Transverse colon (tissue), 4 donors: ENCODE data around the gene SERTAD3. TPM values are rescaled to one million over a fixed set of nuclear protein-coding genes. Genes with fewer than 3 reads are reported as not detected.
"Not testable (repeated sequence)": the region's sequence is repeated elsewhere in the genome, so short reads cannot be mapped to it uniquely, and the experiment has no call there.

Experiments used
- DNase-seq: peaks from one replicate; pipeline ENCODE4 v3.0.0-alpha.2; 2019
- H3K27ac ChIP-seq, 4 donors: fragments of 200-600 bp; sonication (generic); 2 replicates each; pipeline ENCODE4 v1.5.1; 2016 to 2018; ENCODE audit warnings: inconsistent platforms in 4 of 4
- H3K27me3 ChIP-seq: fragments of 200-600 bp; sonication (generic); 2 replicates; pipeline ENCODE4 v1.5.1; 2017; ENCODE audit warnings: inconsistent platforms
- H3K36me3 ChIP-seq, 4 donors: fragments of 200-600 bp; sonication (generic); 2 replicates each; pipeline ENCODE4 v1.5.1; 2017 to 2019; ENCODE audit warnings: inconsistent platforms in 4 of 4
- H3K4me1 ChIP-seq, 4 donors: fragments of 200-600 bp; sonication (generic); 2 replicates each; pipeline ENCODE4 v1.5.1; 2017 to 2020; ENCODE audit warnings: inconsistent platforms in 4 of 4
- H3K4me3 ChIP-seq, 4 donors: fragments of 200-600 bp; sonication (generic); 1 replicate in 1 of 4; 2 replicates in 3 of 4; pipeline versions ENCODE4 v1.5.1 to v1.6.1; 2017 to 2019; ENCODE audit warnings: inconsistent platforms in 4 of 4
- H3K9me3 ChIP-seq, 2 donors: fragments of 200-600 bp; sonication (generic); 2 replicates each; pipeline ENCODE4 v1.5.1; 2017 to 2019; ENCODE audit warnings: inconsistent platforms in 2 of 2
- EP300 ChIP-seq: sonication (generic); formaldehyde crosslinking; IDR thresholded peaks from one replicate; pipeline ENCODE4 v1.6.1; 2017; ENCODE audit warnings: antibody characterized with exemption, low read depth
- POLR2A ChIP-seq: fragments of 450-650 bp; IDR thresholded peaks from one replicate; pipeline ENCODE4 v1.6.1; 2016; ENCODE audit warnings: antibody characterized with exemption, mild to moderate bottlenecking, moderate library complexity
- POLR2AphosphoS5 ChIP-seq, 3 donors: sonication (generic); formaldehyde crosslinking; IDR thresholded peaks; one replicate each; pipeline ENCODE4 v1.6.1; 2016; ENCODE audit warnings: antibody characterized with exemption in 3 of 3
- WGBS, 2 donors: methylation state at CpG; one replicate each; pipeline ENCODE4 v1.1.5; 2018; ENCODE audit warnings: low coverage in 1 of 2; 5-methylcytosine and 5-hydroxymethylcytosine counted together
- in situ Hi-C, 4 donors: fragments of 200-750 bp; cut with MboI; loops; one replicate each; pipeline versions ENCODE4 v1.15.0 to v1.15.1; 2017; ENCODE audit warnings: low sequenced_read_pairs in 3 of 4, low pct_ligation_motif_present in 1 of 4, low pct_unique_long_range_greater_than_20kb in 1 of 4
- intact Hi-C: fragments of 100-400 bp; cut with DNase I; formaldehyde crosslinking; loops from one replicate; pipeline ENCODE4 v1.15.1; 2023; ENCODE audit warnings: low total_unique reads
- total RNA-seq, 4 donors: library from RNA; depleted of rRNA; stranded (reverse); fragments of >200 nt; gene quantifications; one replicate each; pipeline ENCODE4 v1.1.0, GENCODE V29; 2016
- TF ChIP-seq, protein P1 (sequence below), 5 experiments: fragments of 200-600 bp in 3 of 5; fragments of 450-650 bp in 2 of 5; sonication (generic) in 3 of 5; IDR thresholded peaks; 1 replicate in 2 of 5; 2 replicates in 3 of 5; pipeline ENCODE4 v1.5.1; 2016 to 2017; ENCODE audit warnings: antibody characterized with exemption in 5 of 5, inconsistent platforms in 3 of 5, mild to moderate bottlenecking in 2 of 5, moderate library complexity in 1 of 5

Gene SERTAD3
- total RNA-seq, 4 donors from 2014 or later, result 14.1 to 31.0 (median 22.2) TPM

- Histone ChIP-seq H3K27me3 (no peaks in the 10 kb centered on the region), H3K9me3 (no peaks in the 10 kb centered on the region), H3K36me3 (peaks cover 0 to 21% (median 9%) of the 10 kb centered on the region in 4 donors), H3K4me3 (peak overlapping the region; percentile 30 to 98 (median 70)), H3K27ac (peak overlapping the region; percentile 95 to 99 (median 98)), H3K4me1 (peaks cover 9 to 41% (median 24%) of the 10 kb centered on the region in 4 donors)
- in situ Hi-C loops, result no loop called here
- intact Hi-C loops, result loop anchor here (1.0 kb wide), 1 partner anchor 17 kb away; the partner anchor contains the start of gene SERTAD1
- 18 to 35% methylated on average over 6 to 22 of the region's 22 CpGs for WGBS, 2 donors
- peak; percentile 26 for DNase-seq
- TF ChIP-seq, protein P1, sequence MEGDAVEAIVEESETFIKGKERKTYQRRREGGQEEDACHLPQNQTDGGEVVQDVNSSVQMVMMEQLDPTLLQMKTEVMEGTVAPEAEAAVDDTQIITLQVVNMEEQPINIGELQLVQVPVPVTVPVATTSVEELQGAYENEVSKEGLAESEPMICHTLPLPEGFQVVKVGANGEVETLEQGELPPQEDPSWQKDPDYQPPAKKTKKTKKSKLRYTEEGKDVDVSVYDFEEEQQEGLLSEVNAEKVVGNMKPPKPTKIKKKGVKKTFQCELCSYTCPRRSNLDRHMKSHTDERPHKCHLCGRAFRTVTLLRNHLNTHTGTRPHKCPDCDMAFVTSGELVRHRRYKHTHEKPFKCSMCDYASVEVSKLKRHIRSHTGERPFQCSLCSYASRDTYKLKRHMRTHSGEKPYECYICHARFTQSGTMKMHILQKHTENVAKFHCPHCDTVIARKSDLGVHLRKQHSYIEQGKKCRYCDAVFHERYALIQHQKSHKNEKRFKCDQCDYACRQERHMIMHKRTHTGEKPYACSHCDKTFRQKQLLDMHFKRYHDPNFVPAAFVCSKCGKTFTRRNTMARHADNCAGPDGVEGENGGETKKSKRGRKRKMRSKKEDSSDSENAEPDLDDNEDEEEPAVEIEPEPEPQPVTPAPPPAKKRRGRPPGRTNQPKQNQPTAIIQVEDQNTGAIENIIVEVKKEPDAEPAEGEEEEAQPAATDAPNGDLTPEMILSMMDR (IDR thresholded peaks at IDR 0.05), result no peak
- no peak for TF ChIP-seq POLR2AphosphoS5 (IDR thresholded peaks at IDR 0.05)
- TF ChIP-seq EP300, result no peak
- no peak for TF ChIP-seq POLR2A
Observed at GRCh38 chr19:40442328-40443130, 1.6 kb downstream of the SERTAD3 start.

- DNase-seq, result no peak
- H3K27me3 ChIP-seq, result no peaks in the 10 kb centered on the region
- 60 to 82% methylated on average over 3 to 11 of the region's 11 CpGs for WGBS, 2 donors
- TF ChIP-seq EP300 (no peak), POLR2AphosphoS5 (IDR thresholded peaks at IDR 0.05) (no peak), POLR2A (no peak)
- TF ChIP-seq, protein P1 (IDR thresholded peaks at IDR 0.05), result no peak
- H3K36me3 ChIP-seq, result peaks cover 0 to 21% (median 9%) of the 10 kb centered on the region in 4 donors
- in situ Hi-C loops (no loop called here), intact Hi-C loops (no loop called here)
- peak overlapping the region in 1 of 4 donors; percentile 68 for H3K4me3 ChIP-seq
- peak overlapping the region; percentile 95 to 99 (median 98) for H3K27ac ChIP-seq
- H3K9me3 ChIP-seq, result no peaks in the 10 kb centered on the region
- H3K4me1 ChIP-seq, result peaks cover 9 to 41% (median 24%) of the 10 kb centered on the region in 4 donors
Observed at GRCh38 chr19:40441719-40442253, 2.3 kb downstream of the SERTAD3 start.

- Histone ChIP-seq H3K9me3 (no peaks in the 10 kb centered on the region), H3K36me3 (peaks cover 0 to 21% (median 9%) of the 10 kb centered on the region in 4 donors), H3K27ac (no peak overlapping the region), H3K27me3 (no peaks in the 10 kb centered on the region), H3K4me3 (no peak overlapping the region), H3K4me1 (peaks cover 10 to 40% (median 26%) of the 10 kb centered on the region in 4 donors)
- 99 to 100% methylated on average over 3 of the region's 3 CpGs for WGBS, 2 donors
- no peak for DNase-seq
- in situ Hi-C loops (no loop called here), intact Hi-C loops (no loop called here)
- TF ChIP-seq EP300, result no peak
Observed at GRCh38 chr19:40438284-40438683, 5.9 kb downstream of the SERTAD3 start.

DNA sequence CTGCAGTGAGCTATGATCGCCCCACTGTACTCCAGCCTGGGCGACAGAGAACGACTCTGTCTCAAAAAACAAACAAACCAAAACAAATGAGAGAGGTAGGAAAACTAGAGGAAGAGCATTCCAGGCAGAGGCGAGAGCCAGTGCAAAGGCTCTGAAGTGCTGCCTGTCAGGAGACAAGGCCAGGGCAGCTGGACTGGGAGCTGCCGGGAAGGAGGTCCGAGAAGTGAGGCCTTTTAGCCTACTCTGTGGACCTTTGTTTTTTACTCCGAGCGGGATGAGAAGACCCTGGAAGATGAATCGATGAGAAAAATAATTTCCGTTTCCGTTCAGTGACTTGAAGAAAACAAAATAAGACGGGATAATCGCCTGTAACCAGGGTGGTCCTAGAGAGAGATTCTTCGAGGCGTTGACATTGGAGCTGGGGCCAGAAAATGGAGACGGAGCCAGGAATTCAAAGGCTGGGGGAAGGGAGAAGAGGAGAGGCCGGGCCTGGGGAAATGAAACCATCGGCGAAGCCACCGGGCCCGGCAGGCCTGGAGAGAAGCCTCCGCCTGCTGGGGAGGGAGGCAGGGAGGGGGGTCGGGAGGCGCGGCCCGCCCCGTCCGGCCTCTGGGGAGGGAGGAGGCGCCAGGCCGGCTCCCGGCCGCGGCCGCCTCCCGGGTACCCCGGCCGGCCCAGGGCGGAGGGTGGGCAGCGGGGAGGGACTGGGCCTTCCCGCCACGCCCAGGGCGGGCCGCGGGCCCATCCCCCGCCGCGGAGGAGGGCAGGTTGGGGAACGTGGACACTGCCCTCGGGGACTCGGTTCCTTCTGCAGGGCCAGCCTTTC, 10.5 kb downstream of the SERTAD3 start:
- Histone ChIP-seq H3K4me3 (peak overlapping the region; percentile 22 to 54 (median 34)), H3K4me1 (peaks cover 12 to 31% (median 23%) of the 10 kb centered on the region in 4 donors), H3K36me3 (no peaks in the 10 kb centered on the region), H3K27ac (peak overlapping the region; percentile 93 to 97 (median 96)), H3K9me3 (no peaks in the 10 kb centered on the region), H3K27me3 (no peaks in the 10 kb centered on the region)
- intact Hi-C loops, result no loop called here
- in situ Hi-C loops, result no loop called here
- DNase-seq, result peak; percentile 92
- 6 to 12% methylated on average over 17 to 24 of the region's 50 CpGs for WGBS, 2 donors
- peak; percentile 77 for TF ChIP-seq POLR2A
- peak; percentile 51 to 77 (median 69) for TF ChIP-seq POLR2AphosphoS5 (IDR thresholded peaks at IDR 0.05)
- TF ChIP-seq, protein P1 (IDR thresholded peaks at IDR 0.05), result no peak

DNA sequence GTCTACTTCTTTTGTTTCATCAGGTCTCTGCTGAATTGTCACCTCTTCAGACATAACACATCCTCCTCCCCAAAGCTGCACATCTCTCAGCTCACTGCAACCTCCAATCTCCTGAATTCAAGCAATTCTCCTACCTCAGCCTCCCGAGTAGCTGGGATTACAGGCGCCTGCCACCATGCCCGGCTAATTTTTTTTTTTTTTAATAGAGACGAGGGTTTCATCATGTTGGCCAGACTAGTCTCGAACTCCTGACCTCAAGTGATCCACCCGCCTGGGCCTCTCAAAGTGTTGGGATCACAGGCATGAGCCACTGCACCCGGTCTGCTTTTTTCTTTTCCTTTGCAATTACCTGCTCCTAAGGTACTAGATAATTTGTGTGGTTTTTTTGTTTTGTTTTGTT, 11.4 kb downstream of the SERTAD3 start:
- H3K9me3 ChIP-seq, H3K36me3 ChIP-seq, intact Hi-C loops, DNase-seq, H3K27me3 ChIP-seq, in situ Hi-C loops: not testable (repeated sequence)
- H3K4me1 ChIP-seq, result peaks cover 12 to 31% (median 23%) of the 10 kb centered on the region in 4 donors
- peak overlapping the region; percentile 93 to 97 (median 96) for H3K27ac ChIP-seq
- H3K4me3 ChIP-seq, result peak overlapping the region in 3 of 4 donors; percentile 33 to 54 (median 34)
- 29 to 39% methylated on average over 6 to 7 of the region's 7 CpGs for WGBS, 2 donors
